GM23248 (cell line): ENCODE data around the gene RAB3GAP1. TPM values are rescaled to one million over a fixed set of nuclear protein-coding genes. Genes with fewer than 3 reads are reported as not detected.

Experiments
- DNase-seq: peaks from one replicate; pipeline ENCODE4 v3.0.0-alpha.2; 2015
- H2AFZ ChIP-seq: fragments of 200-600 bp; sonication (generic); 2 replicates; pipeline ENCODE4 v1.6.1; 2016; ENCODE audit warnings: antibody characterized with exemption
- H3F3A ChIP-seq: fragments of 200-600 bp; sonication (generic); 2 replicates; pipeline ENCODE4 v1.6.1; 2016; ENCODE audit warnings: mild to moderate bottlenecking, antibody characterized with exemption, mixed run types; ENCODE audit not compliant: insufficient read depth
- H3K27ac ChIP-seq: fragments of 200-600 bp; sonication (generic); 2 replicates; pipeline ENCODE4 v1.5.1; 2016; ENCODE audit warnings: mild to moderate bottlenecking
- H3K27me3 ChIP-seq: fragments of 200-600 bp; sonication (generic); replicated peaks from 2 replicates; pipeline ENCODE4 v1.6.1; 2016; ENCODE audit warnings: mild to moderate bottlenecking; ENCODE audit not compliant: insufficient read depth
- H3K36me3 ChIP-seq: fragments of 200-600 bp; sonication (generic); 2 replicates; pipeline ENCODE4 v1.6.1; 2016; ENCODE audit warnings: low read depth, mild to moderate bottlenecking
- H3K4me1 ChIP-seq: fragments of 200-600 bp; sonication (generic); 2 replicates; pipeline ENCODE4 v1.6.1; 2016; ENCODE audit warnings: mild to moderate bottlenecking; ENCODE audit not compliant: insufficient read depth
- H3K4me2 ChIP-seq: fragments of 200-600 bp; sonication (generic); one replicate; pipeline ENCODE4 v1.6.1; 2016; ENCODE audit warnings: mild to moderate bottlenecking; ENCODE audit not compliant: unreplicated experiment
- H3K4me3 ChIP-seq: fragments of 200-600 bp; sonication (generic); 2 replicates; pipeline ENCODE4 v1.5.1; 2016; ENCODE audit warnings: mild to moderate bottlenecking
- H3K79me2 ChIP-seq: fragments of 200-600 bp; sonication (generic); 2 replicates; pipeline ENCODE4 v1.6.1; 2016; ENCODE audit warnings: mild to moderate bottlenecking; ENCODE audit not compliant: insufficient read depth
- H3K9ac ChIP-seq: fragments of 200-600 bp; sonication (generic); 2 replicates; pipeline ENCODE4 v1.6.1; 2016; ENCODE audit warnings: mild to moderate bottlenecking
- H3K9me2 ChIP-seq: fragments of 200-600 bp; sonication (generic); 2 replicates; pipeline ENCODE4 v1.6.1; 2016; ENCODE audit warnings: mixed run types, mild to moderate bottlenecking, moderate library complexity; ENCODE audit not compliant: insufficient read depth
- H3K9me3 ChIP-seq: fragments of 200-600 bp; sonication (generic); one replicate; pipeline ENCODE4 v1.6.1; 2017; ENCODE audit warnings: low read depth
- H4K20me1 ChIP-seq: fragments of 200-600 bp; sonication (generic); 2 replicates; pipeline ENCODE4 v1.6.0; 2016; ENCODE audit not compliant: insufficient read depth
- EZH2 ChIP-seq: fragments of 200-600 bp; sonication (generic); IDR thresholded peaks from 2 replicates; pipeline ENCODE4 v1.6.1; 2018; ENCODE audit warnings: antibody characterized with exemption, mild to moderate bottlenecking; ENCODE audit not compliant: insufficient read depth, poor library complexity, severe bottlenecking
- EZH2phosphoT487 ChIP-seq: fragments of 200-600 bp; sonication (generic); IDR thresholded peaks from 2 replicates; pipeline ENCODE4 v1.6.1; 2018; ENCODE audit warnings: antibody characterized with exemption, moderate library complexity, mild to moderate bottlenecking, low read depth; ENCODE audit not compliant: insufficient read depth
- WGBS, 2 experiments: methylation state at CpG; one replicate each; pipeline ENCODE4 v1.1.6; 2015 to 2017; ENCODE audit warnings: low lambda C conversion rate in 2 of 2, low coverage in 1 of 2; ENCODE audit errors: missing lambda C conversion rate in 2 of 2; 5-methylcytosine and 5-hydroxymethylcytosine counted together
- in situ Hi-C: fragments of 300-500 bp; cut with MboI; formaldehyde crosslinking; loops from 2 replicates; pipeline ENCODE4 v1.15.0; 2020
- polyA plus RNA-seq: library from polyadenylated mRNA; unstranded; fragments of >200 nt; fragmentation: Nextera tagmentation; extraction: Ambion mirVana; gene quantifications from 2 replicates; pipeline ENCODE4 v1.2.1, GENCODE V29; 2016
- total RNA-seq: library from RNA; depleted of rRNA; stranded (reverse); fragments of >200 nt; shearing (Covaris generic); gene quantifications from 2 replicates; pipeline ENCODE4 v1.2.3, GENCODE V29; 2014

RAB3GAP1 gene
- total and polyA plus RNA-seq, 2 experiments from 2014 or later = 35.5 to 72.1 TPM

DNA sequence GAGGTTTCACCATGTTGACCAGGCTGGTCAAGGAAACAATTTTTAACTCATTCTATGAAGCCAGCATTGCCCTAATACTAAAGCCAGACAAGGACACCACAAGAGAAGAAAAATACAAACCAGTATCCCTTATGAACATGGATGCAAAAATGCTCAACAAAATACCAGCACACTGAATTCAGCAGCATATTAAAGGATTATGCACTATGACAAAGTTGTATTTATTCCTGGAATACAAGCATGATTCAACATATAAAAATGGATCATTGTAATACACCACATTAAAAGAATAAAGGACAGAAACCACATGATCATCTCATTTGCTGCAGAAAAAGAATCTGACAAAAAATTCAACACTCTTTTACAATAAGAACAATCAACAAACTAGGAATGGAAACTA lies 138.7 kb downstream of the RAB3GAP1 start:
- Histone ChIP-seq H3K4me3 (no peak overlapping the region), H3K9me2 (no peaks in the 10 kb centered on the region), H4K20me1 (no peaks in the 10 kb centered on the region), H3K4me2 (no peak overlapping the region), H3K9ac (no peak overlapping the region), H3K36me3 (no peaks in the 10 kb centered on the region), H2AFZ (no peak overlapping the region), H3K4me1 (no peaks in the 10 kb centered on the region), H3K9me3 (no peaks in the 10 kb centered on the region), H3K79me2 (no peaks in the 10 kb centered on the region), H3K27me3 (no peaks in the 10 kb centered on the region), H3F3A (no peaks in the 10 kb centered on the region), H3K27ac (no peak overlapping the region)
- peak; percentile 10 for DNase-seq
- in situ Hi-C loops = no loop called here
- no peak for TF ChIP-seq EZH2
- TF ChIP-seq EZH2phosphoT487 = no peak

DNA sequence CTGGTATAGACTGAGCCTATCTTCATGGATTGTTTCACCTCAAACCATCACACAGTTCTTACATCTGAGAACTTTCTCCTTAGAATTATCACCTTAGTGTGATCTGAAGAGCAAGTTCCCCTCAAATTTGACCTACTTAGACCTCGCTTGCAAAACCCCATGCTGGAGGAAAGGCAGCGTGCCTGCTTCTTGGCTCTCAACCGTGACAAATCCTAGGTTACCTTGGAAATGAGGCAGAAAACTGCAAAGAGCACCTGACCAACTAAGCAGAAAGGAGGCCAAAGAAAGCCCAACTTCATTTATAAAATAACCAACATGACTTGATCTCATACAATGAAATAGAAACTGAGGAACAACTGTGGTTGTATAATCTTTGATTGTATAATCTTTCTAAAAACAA lies 146.4 kb downstream of the RAB3GAP1 start:
- Histone ChIP-seq H3K27me3 (no peaks in the 10 kb centered on the region), H3K36me3 (no peaks in the 10 kb centered on the region), H3K79me2 (no peaks in the 10 kb centered on the region), H4K20me1 (no peaks in the 10 kb centered on the region), H3K27ac (no peak overlapping the region), H3K4me3 (no peak overlapping the region), H3K9me3 (no peaks in the 10 kb centered on the region), H2AFZ (no peak overlapping the region), H3K4me2 (no peak overlapping the region), H3F3A (no peaks in the 10 kb centered on the region), H3K9me2 (no peaks in the 10 kb centered on the region), H3K4me1 (no peaks in the 10 kb centered on the region), H3K9ac (no peak overlapping the region)
- in situ Hi-C loops = no loop called here
- TF ChIP-seq EZH2phosphoT487 (no peak), EZH2 (no peak)
- DNase-seq = no peak
- whole genome bisulfite sequencing, 2 experiments = 81 to 90% methylated on average over 3 of the region's 3 CpGs

DNA sequence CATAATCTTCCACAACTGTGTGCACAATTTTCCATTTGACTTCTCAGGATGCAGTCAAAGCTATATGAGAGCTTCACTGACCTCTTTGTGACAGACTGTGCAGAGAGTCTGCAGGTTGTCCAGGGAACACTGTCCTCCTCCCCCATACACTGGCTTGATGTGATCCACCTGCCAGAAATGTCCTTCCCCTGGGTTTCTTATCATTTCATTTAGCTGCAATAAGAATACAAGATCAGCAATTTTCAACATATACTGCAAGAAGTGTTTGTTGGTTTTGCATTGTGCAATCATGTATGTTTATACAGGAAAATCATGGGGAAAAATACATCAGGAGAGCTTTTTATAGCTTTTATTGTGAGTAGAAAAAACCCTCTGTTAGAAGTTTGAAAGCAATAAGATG lies 150.7 kb downstream of the RAB3GAP1 start:
- TF ChIP-seq EZH2phosphoT487 (no peak), EZH2 (no peak)
- no peaks in the 10 kb centered on the region for H3K4me1 ChIP-seq
- DNase-seq = no peak
- no peaks in the 10 kb centered on the region for H3K9me3 ChIP-seq
- no peak overlapping the region for H2AFZ ChIP-seq
- no peak overlapping the region for H3K4me3 ChIP-seq
- H3K9me2 ChIP-seq = no peaks in the 10 kb centered on the region
- no peaks in the 10 kb centered on the region for H3K27me3 ChIP-seq
- H4K20me1 ChIP-seq = no peaks in the 10 kb centered on the region
- H3K36me3 ChIP-seq = no peaks in the 10 kb centered on the region
- H3F3A ChIP-seq = no peaks in the 10 kb centered on the region
- in situ Hi-C loops = no loop called here
- no peak overlapping the region for H3K4me2 ChIP-seq
- H3K9ac ChIP-seq = no peak overlapping the region
- H3K79me2 ChIP-seq = no peaks in the 10 kb centered on the region
- no peak overlapping the region for H3K27ac ChIP-seq

DNA sequence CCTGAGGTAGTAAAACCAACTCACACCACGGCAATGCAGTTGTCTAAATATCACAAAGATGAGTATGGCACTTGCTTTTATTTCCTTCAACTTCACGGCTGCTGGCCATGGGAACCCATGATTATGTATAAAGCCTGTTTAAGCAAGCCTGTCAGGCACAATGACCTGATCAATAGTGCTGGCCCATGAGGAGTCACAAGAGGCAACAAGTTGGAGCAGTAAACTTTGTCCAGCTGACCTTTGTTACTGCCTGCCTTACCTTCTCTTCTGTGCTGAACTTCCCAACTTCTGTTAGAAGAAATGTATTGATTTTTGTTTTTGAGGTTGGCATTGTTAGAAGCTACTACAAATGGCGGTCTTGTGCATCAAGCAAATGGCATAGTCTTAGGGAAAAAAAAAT lies 151.9 kb downstream of the RAB3GAP1 start:
- no peaks in the 10 kb centered on the region for H3K9me2 ChIP-seq
- H3K4me2 ChIP-seq = no peak overlapping the region
- H3K4me3 ChIP-seq = no peak overlapping the region
- H3K9ac ChIP-seq = no peak overlapping the region
- WGBS, 2 experiments = 97 to 100% methylated on average over 3 of the region's 3 CpGs
- H2AFZ ChIP-seq = no peak overlapping the region
- in situ Hi-C loops = no loop called here
- H3K9me3 ChIP-seq = no peaks in the 10 kb centered on the region
- H3K27me3 ChIP-seq = no peaks in the 10 kb centered on the region
- no peak for DNase-seq
- no peaks in the 10 kb centered on the region for H3K36me3 ChIP-seq
- no peak overlapping the region for H3K27ac ChIP-seq
- no peaks in the 10 kb centered on the region for H3K79me2 ChIP-seq
- no peaks in the 10 kb centered on the region for H4K20me1 ChIP-seq
- TF ChIP-seq EZH2 = no peak
- TF ChIP-seq EZH2phosphoT487 = no peak
- no peaks in the 10 kb centered on the region for H3F3A ChIP-seq
- no peaks in the 10 kb centered on the region for H3K4me1 ChIP-seq

DNA sequence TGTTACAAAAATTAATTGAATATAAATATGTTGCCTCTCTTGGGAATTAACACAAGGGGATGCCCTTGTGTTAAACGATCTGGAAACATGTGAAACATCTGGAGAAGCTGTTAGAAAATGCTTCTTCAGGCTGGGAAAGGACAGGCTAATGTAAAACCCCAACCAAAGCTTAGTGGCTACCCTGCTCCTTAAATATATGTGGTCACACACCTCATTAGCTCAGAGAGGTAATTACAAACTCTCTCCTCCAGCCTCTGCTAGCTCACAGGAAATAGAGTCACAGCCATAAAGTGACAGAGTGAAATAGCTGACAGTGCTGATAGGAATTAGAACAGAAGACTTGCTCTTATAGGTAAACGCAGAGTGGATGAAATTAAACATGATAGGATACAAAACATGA lies 155.9 kb downstream of the RAB3GAP1 start:
- no peak overlapping the region for H3K27ac ChIP-seq
- 50 to 52% methylated on average over 2 of the region's 2 CpGs for WGBS, 2 experiments

More for the DNA sequence above, 155.9 kb downstream of the RAB3GAP1 start:
- no peaks in the 10 kb centered on the region for H3K9me2 ChIP-seq
- H3K4me3 ChIP-seq = no peak overlapping the region
- TF ChIP-seq EZH2phosphoT487 (no peak), EZH2 (no peak)
- no peak overlapping the region for H3K4me2 ChIP-seq
- DNase-seq = no peak
- no peak overlapping the region for H2AFZ ChIP-seq
- no peaks in the 10 kb centered on the region for H3K27me3 ChIP-seq
- no peaks in the 10 kb centered on the region for H3F3A ChIP-seq
- no peaks in the 10 kb centered on the region for H3K4me1 ChIP-seq
- no peaks in the 10 kb centered on the region for H3K79me2 ChIP-seq
- H3K9ac ChIP-seq = no peak overlapping the region
- in situ Hi-C loops = no loop called here
- no peaks in the 10 kb centered on the region for H3K9me3 ChIP-seq
- H4K20me1 ChIP-seq = no peaks in the 10 kb centered on the region
- H3K36me3 ChIP-seq = no peaks in the 10 kb centered on the region
